ENCODE measurements around the gene ATRIP. TPM values are rescaled to one million over a fixed set of nuclear protein-coding genes. Genes with fewer than 3 reads are reported as not detected.
"Not testable (repeated sequence)": the region's sequence is repeated elsewhere in the genome, so short reads cannot be mapped to it uniquely, and the experiment has no call there.

Gene ATRIP
- polyA plus RNA-seq, 2 of the 4 experiments (the other 2 are of a cell fraction) = 6.1 to 9.4 TPM

- no peaks in the 10 kb centered on the region for H3K9me3 ChIP-seq
- H3K4me3 ChIP-seq = no peak overlapping the region
- TF ChIP-seq RFX5 (IDR thresholded peaks at IDR 0.05) (no peak), NFE2L2 (conservative IDR thresholded peaks at IDR 0.05; ENCODE audit: low read length) (no peak), JUN (IDR thresholded peaks at IDR 0.05) (no peak), FOSB (CRISPR knock-in tag; IDR thresholded peaks at IDR 0.05) (no peak)
- peaks cover 10% of the 10 kb centered on the region for H3K4me1 ChIP-seq
- ChIA-PET POLR2A (no interaction called here), CTCF (no interaction called here)
- ATAC-seq = no peak
- no peak overlapping the region for H3K4me2 ChIP-seq
- WGBS (ENCODE audit: missing lambda C conversion rate) = 90% methylated on average over 4 of the region's 9 CpGs
- no peak overlapping the region for H3K27ac ChIP-seq
- no peak for FAIRE-seq
- DNase-seq (ENCODE audit: low read depth in 1 of 2, low spot score in 1 of 2) = no peak
These were observed 31.5 kb downstream of the ATRIP start for GRCh38 chr3:48477959-48478520.

- DNase-seq (ENCODE audit: low read depth in 1 of 2, low spot score in 1 of 2) (no peak), ATAC-seq (no peak), FAIRE-seq (no peak)
- H3K27ac ChIP-seq = no peak overlapping the region
- H3K4me2 ChIP-seq = no peak overlapping the region
- ChIA-PET CTCF (no interaction called here), POLR2A (no interaction called here)
- no peak overlapping the region for H3K4me3 ChIP-seq
- H3K4me1 ChIP-seq = peaks cover 2% of the 10 kb centered on the region
- H3K9me3 ChIP-seq = no peaks in the 10 kb centered on the region
- WGBS (ENCODE audit: missing lambda C conversion rate) = 91% methylated on average over 9 of the region's 19 CpGs
- no peak for TF ChIP-seq PHF8 (IDR thresholded peaks at IDR 0.05; ENCODE audit: borderline replicate concordance, low read depth)
- no peak for TF ChIP-seq NPAS2 (CRISPR knock-in tag; IDR thresholded peaks at IDR 0.05; ENCODE audit: borderline replicate concordance)
- no peak for TF ChIP-seq ZNF302 (CRISPR knock-in tag; IDR thresholded peaks at IDR 0.05)
- no peak for TF ChIP-seq RARB (CRISPR knock-in tag; IDR thresholded peaks at IDR 0.05)
These were observed 32.4 kb downstream of the ATRIP start for GRCh38 chr3:48478626-48479555.

- 94% methylated on average over 11 of the region's 11 CpGs for WGBS (ENCODE audit: missing lambda C conversion rate)
- CTCF ChIA-PET; H3K4me3 ChIP-seq; ATAC-seq; H3K27ac ChIP-seq; H3K9me3 ChIP-seq; FAIRE-seq; DNase-seq (ENCODE audit: low read depth in 1 of 2, low spot score in 1 of 2); POLR2A ChIA-PET; H3K4me2 ChIP-seq; H3K4me1 ChIP-seq: not testable (repeated sequence)
These were observed 34.4 kb downstream of the ATRIP start for GRCh38 chr3:48480891-48481290.

DNA sequence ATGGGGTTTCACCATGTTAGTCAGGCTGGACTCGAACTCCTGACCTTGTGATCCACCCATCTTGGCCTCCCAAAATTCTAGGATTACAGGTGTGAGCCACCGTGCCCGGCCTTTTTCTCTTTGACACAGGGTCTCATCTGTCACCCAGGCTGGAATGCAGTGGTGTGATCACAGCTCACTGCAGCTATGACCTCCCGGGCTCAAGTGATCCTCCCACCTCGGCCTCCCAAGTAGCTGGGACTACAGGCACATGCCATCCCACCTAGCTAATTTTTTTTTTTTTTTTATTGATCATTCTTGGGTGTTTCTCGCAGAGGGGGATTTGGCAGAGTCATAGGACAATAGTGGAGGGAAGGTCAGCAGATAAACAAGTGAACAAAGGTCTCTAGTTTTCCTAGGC, 36.3 kb downstream of the ATRIP start:
- DNase-seq (ENCODE audit: low read depth in 1 of 2, low spot score in 1 of 2); FAIRE-seq; H3K4me3 ChIP-seq; ATAC-seq; H3K27ac ChIP-seq; H3K4me1 ChIP-seq; H3K9me3 ChIP-seq; POLR2A ChIA-PET; H3K4me2 ChIP-seq; CTCF ChIA-PET: not testable (repeated sequence)
- 73% methylated on average over 6 of the region's 6 CpGs for WGBS (ENCODE audit: missing lambda C conversion rate)

DNA sequence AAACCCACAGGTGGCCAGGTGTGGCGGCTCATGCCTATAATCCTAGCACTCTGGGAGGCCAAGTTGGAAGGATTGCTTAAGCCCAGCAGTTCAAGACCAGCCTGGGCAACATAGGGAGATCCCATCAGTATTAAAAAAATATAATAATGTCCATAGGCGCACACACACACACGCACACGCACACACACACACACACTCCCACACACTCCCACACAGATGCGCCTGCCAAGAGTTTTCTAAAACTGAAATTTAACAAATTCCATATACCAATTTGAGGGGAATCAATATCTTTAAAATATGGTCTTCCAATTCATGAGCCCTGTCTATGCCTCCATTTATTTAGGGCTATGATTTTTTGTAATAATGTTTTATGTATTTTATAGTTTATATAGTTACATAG, 40.4 kb downstream of the ATRIP start:
- FAIRE-seq = no peak

More for the DNA sequence above, 40.4 kb downstream of the ATRIP start:
- 96% methylated on average over 5 of the region's 5 CpGs for WGBS (ENCODE audit: missing lambda C conversion rate)
- no peak for ATAC-seq
- no peak for DNase-seq (ENCODE audit: low read depth in 1 of 2, low spot score in 1 of 2)
- no peak for TF ChIP-seq EHF (CRISPR knock-in tag; IDR thresholded peaks at IDR 0.05)
- TF ChIP-seq, protein P1, sequence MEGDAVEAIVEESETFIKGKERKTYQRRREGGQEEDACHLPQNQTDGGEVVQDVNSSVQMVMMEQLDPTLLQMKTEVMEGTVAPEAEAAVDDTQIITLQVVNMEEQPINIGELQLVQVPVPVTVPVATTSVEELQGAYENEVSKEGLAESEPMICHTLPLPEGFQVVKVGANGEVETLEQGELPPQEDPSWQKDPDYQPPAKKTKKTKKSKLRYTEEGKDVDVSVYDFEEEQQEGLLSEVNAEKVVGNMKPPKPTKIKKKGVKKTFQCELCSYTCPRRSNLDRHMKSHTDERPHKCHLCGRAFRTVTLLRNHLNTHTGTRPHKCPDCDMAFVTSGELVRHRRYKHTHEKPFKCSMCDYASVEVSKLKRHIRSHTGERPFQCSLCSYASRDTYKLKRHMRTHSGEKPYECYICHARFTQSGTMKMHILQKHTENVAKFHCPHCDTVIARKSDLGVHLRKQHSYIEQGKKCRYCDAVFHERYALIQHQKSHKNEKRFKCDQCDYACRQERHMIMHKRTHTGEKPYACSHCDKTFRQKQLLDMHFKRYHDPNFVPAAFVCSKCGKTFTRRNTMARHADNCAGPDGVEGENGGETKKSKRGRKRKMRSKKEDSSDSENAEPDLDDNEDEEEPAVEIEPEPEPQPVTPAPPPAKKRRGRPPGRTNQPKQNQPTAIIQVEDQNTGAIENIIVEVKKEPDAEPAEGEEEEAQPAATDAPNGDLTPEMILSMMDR (IDR thresholded peaks at IDR 0.05) = no peak
- no peak for TF ChIP-seq HEYL (CRISPR knock-in tag; IDR thresholded peaks at IDR 0.05)
- no peak for TF ChIP-seq RCOR1 (IDR thresholded peaks at IDR 0.05; ENCODE audit: low read depth, low read length)
- TF ChIP-seq NFE2L2 (conservative IDR thresholded peaks at IDR 0.05; ENCODE audit: low read length) = no peak
- ChIA-PET POLR2A (no interaction called here), CTCF (no interaction called here)
- Histone ChIP-seq H3K9me3 (no peaks in the 10 kb centered on the region), H3K4me2 (no peak overlapping the region), H3K4me1 (no peaks in the 10 kb centered on the region), H3K4me3 (no peak overlapping the region), H3K27ac (no peak overlapping the region)

Measured in A549 (cell line).